ENCODE measurements around the gene GNB1. TPM values are rescaled to one million over a fixed set of nuclear protein-coding genes. Genes with fewer than 3 reads are reported as not detected.
"Not testable (repeated sequence)": the region's sequence is repeated elsewhere in the genome, so short reads cannot be mapped to it uniquely, and the experiment has no call there.

The GNB1 gene
- total RNA-seq (2014; rRNA removed; shearing (Covaris generic); ENCODE audit: low replicate concordance): 282 and 362 TPM in 2 replicates

DNA sequence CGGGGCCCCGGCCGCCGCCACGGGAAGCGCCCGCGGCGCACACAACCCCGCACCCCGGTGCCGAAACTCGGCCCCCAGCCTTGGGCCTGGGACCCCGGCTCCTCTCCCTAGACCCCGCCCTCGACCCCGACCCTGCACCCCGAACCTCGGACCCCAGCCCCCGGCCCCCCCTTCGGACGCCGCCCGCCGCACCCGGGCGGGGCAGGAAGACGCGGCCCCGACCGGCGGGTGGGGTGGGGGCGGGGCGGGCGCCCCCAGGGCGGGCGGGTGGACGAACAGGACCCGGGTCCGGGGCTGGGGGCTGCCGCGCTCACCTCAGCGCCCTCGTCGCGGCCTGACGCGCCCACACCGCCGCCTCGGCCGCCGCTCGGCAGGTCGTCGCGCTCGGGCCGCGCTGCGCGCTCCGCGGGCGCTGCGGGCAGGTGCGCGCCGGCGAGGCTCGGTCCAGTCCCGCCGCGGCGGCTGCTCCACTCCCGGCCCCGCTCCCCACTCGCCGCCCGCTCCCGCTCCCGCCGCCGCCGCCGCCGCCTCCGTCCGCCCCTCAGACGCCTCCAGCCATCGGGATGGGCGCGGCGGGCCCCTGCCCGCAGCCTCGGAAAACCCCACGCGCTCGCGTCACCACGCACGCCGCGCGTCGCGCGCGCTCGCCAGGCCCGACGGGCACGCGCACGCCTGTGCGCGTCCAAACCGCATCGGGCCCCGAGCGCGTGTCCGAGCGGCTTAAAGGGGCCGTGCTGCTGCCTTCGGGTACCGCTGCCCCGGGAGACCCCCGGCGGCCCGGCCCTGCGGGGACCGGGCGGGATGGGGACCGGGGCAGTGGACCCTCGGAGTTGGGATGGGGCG is at the start of gene GNB1:
Gene GNB1, minus strand, starts transcription at position 582 of the 843 bp plus-strand sequence. CDS start 65,634 bp downstream, outside the sequence.
- peak; percentile 88 for DNase-seq (ENCODE audit: low read depth)
- in situ Hi-C loops (cut with HindIII; ENCODE audit: low pct_unique_long_range_greater_than_20kb, low sequenced_read_pairs): no loop called here

DNA sequence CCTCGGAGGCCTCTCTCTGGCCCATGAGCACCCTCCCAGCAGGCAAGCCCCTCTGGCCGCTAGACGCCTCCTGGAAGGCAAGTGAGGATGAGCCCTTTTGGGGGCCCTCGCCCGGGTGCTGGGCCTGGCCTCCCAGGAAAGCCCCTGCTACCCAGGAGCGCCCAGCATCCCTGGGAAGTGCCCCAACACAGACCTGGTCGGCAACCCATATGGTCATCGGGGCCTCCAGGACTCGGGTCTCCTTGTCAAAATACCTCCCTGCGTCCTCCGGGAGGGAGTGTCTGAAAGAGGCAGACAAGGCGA is 49.2 kb upstream of the GNB1 start:
- in situ Hi-C loops (cut with HindIII; ENCODE audit: low pct_unique_long_range_greater_than_20kb, low sequenced_read_pairs): no loop called here
- DNase-seq (ENCODE audit: low read depth): no peak

DNA sequence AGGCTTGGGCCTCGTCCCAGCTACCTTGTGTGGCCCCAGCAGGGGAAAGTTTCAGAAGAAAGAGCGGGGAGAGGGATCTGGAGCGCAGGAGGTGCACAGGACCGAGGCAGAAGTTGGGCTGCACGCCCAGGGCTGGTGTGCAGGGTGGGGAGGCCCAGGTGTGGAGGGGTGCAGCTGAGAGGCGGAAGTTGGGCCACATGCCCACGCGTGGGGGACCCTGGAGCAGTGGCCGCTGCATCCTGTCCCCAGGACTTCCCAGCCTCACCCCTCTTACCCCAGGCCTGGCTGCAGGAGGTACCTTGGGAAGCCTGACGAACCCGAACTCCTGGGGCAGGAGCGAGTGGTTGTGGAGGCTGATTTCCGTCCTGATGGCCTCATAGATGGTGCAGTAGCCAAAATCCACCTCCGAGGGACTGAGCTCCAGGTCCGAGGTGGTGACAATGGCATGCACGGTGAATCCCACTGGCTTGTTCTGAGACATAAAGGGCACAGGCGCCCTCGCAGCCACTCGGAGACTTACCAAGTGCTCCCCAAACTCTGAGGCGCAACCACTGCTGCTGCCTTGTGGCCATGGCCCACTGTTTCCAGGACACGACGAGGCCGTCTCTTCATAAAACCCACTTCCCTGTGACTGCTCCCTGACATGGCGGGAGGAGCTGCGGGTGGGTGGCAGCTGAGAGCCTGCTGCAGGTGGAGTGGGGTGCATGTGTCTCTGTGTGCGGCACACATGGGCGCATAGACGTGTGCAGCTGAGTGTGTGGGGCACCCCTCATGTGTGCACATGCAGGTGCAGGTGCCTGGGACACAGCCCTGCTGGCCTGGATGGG is 48.6 kb upstream of the GNB1 start:
- no peak for DNase-seq (ENCODE audit: low read depth)
- in situ Hi-C loops (cut with HindIII; ENCODE audit: low pct_unique_long_range_greater_than_20kb, low sequenced_read_pairs): no loop called here

DNA sequence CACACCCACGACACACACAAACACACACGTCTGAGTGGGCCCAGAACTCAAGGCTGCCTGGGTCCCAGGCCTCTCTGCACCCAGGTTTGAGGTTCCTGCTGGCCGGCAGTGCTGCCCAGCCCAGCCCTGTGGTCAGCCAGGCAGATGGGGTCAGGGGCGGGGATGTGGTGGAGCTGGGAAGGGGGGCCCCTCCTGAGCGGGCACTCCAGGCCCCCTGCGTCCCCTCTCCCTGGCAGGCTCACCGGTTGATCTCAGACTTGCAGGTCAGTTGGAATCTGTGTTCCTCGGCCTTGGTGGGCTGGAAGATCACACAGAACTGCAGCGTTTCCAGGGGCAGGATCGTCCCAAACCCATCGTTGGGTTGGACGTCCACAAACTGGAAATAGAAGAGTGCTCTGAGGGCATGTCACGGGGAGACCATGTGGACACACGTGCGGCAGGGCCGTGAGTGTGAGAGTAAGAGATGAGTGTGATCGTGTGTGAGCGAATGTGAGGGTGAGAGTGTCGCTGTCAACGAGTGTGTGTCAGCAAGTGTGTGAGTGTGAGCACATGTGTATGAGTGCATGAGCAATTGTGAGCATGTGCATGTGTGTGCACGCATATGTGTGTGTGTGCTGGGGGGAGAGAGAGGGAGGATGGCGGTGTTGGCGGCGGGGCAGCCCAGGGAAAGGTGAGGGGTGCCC is 47.9 kb upstream of the GNB1 start:
- in situ Hi-C loops (cut with HindIII; ENCODE audit: low pct_unique_long_range_greater_than_20kb, low sequenced_read_pairs): no loop called here
- DNase-seq (ENCODE audit: low read depth): no peak

DNA sequence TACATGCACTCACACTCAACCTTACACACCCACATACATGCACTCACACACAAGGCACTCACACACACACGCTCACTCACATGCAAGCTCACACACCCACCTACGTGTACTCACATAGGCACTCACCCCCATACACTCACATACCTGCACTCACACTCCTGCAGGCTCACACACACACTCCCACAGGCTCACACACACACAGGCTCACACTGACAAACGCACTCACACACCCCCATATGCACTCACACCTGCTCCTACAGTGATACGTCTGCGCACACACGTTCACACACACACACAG is 47.3 kb upstream of the GNB1 start:
- DNase-seq (ENCODE audit: low read depth): no peak
- in situ Hi-C loops (cut with HindIII; ENCODE audit: low pct_unique_long_range_greater_than_20kb, low sequenced_read_pairs): no loop called here

DNA sequence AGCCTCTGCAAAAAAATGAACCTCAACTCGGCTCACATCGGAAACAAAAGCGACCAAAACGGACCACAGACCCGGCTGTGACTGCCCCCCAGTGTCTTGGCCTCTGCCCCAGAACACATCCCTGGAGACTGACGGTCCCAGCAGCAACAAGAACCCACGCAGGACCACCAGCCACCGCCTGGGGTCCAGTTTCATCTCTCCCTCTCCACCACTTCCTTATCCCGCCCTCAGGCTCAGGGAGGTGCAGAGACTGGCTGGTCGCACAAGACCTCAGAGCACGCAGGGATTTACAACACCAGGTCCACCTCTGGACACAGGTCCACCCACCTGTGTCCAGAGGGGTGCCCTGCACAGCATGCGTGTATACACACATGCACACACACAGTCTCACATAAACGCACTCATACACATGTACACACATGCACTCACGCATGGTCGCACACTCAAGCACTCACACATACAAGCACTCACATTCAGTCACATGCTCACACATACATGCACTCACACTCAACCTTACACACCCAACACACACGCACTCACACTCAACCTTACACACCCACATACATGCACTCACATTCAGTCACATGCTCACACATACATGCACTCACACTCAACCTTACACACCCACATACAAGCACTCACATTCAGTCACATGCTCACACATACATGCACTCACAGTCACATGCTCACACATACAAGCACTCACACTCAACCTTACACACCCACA is 46.8 kb upstream of the GNB1 start:
- DNase-seq (ENCODE audit: low read depth): no peak
- in situ Hi-C loops (cut with HindIII; ENCODE audit: low pct_unique_long_range_greater_than_20kb, low sequenced_read_pairs): no loop called here

DNA sequence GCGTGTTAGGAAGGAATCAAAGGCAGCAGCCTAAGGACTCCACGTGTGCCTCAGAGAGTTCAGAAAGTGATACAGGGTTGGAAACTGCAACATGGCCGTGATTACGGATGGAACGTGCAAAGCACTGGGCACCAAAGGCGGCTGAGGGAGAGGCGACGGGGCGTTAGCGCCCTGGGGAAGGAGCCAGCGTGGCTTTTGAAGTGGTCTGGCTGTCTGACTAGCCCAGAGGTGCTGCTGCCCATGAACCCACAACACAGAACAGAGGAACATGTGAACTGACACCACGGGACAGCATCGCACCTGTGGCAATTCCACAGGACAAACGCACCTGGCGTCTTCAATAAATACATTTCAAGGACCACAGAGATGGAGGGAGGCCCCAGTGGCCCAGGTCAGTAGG is 46.2 kb upstream of the GNB1 start:
- in situ Hi-C loops (cut with HindIII; ENCODE audit: low pct_unique_long_range_greater_than_20kb, low sequenced_read_pairs): no loop called here

DNA sequence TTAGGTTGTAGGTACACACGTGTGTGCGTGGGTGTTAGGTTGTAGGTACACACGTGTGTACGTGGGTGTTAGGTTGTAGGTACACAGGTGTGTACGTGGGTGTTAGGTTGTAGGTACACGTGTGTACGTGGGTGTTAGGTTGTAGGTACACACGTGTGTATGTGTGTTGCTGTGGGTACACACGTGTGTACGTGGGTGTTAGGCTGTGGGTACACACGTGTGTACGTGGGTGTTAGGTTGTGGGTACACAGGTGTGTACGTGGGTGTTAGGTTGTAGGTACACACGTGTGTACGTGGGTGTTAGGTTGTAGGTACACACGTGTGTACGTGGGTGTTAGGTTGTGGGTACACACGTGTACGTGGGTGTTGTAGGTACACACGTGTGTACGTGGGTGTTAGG is 44.0 kb upstream of the GNB1 start:
- in situ Hi-C loops (cut with HindIII; ENCODE audit: low pct_unique_long_range_greater_than_20kb, low sequenced_read_pairs); DNase-seq (ENCODE audit: low read depth): not testable (repeated sequence)

More for the DNA sequence above, 46.2 kb upstream of the GNB1 start:
- no peak for DNase-seq (ENCODE audit: low read depth)

DNA sequence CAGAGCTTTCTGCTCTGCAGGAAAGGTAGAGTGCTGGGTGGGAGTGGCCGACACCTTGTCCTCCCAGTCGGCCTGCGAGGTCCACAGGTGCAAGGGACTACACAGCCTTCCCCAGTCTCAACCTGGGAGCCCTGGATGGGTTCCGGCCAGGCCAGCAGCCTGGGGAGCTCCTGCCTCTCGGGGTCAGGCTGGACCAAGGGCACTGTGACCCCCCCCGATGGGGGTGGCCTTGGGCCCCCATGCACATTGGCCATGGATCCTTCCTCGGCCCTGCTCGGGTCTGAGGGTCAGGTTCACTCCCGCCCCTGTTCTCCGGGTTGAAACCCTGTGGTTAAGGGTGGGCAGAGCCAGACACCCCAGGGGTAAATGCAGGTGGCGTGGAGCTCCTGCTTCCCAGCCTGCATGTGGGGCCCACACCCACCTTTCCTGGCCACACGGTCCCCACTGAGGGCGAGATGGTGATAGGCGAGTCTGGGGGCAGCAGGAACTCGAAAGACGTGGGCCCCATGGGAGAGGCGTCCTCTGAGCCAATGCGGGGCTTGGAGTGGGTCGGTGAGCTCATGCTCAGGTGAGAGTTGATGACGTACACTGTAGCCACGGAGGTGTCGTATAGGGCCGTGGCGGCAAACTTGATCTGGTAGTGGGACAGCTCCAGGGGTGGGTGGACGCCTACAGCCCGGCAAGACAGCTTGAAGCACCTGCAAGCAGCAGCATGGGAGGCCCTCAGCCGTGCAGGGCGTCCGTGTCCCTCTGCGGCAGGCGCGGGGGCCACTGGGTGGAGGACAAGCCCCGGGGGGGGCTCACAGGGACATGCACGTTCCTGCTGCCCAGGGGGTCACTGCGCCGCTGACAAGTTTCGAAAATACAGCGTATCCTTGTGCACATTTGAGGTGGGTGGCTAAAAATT is 39.0 kb upstream of the GNB1 start:
- in situ Hi-C loops (cut with HindIII; ENCODE audit: low pct_unique_long_range_greater_than_20kb, low sequenced_read_pairs): no loop called here
- DNase-seq (ENCODE audit: low read depth): no peak

DNA sequence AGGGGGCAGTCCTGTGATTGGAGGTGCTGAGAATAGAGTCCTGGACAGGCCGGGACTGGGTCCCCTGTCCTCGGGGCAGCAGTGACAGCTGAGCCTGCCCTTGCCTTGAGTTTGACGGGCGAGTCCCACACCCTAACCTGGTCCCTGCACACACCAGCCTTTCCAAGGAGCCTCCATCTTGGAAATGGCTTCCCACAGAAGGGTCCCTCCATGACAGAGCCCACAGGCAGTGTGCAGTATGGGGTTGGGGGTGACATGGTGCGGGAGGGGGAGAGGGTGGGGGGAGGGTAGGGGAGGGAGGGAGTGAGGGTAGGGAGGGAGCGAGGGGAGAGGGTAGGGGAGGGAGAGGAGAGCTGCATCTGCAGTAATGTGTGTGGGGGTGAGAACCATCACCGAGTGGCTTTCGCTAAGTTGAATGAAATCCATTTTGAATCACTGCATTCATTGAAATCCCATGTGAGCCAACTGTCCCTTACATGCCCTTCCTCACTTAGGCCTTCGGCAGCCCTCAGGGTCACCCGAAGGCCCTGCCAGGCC is 38.3 kb upstream of the GNB1 start:
- in situ Hi-C loops (cut with HindIII; ENCODE audit: low pct_unique_long_range_greater_than_20kb, low sequenced_read_pairs): no loop called here
- DNase-seq (ENCODE audit: low read depth): no peak

DNA sequence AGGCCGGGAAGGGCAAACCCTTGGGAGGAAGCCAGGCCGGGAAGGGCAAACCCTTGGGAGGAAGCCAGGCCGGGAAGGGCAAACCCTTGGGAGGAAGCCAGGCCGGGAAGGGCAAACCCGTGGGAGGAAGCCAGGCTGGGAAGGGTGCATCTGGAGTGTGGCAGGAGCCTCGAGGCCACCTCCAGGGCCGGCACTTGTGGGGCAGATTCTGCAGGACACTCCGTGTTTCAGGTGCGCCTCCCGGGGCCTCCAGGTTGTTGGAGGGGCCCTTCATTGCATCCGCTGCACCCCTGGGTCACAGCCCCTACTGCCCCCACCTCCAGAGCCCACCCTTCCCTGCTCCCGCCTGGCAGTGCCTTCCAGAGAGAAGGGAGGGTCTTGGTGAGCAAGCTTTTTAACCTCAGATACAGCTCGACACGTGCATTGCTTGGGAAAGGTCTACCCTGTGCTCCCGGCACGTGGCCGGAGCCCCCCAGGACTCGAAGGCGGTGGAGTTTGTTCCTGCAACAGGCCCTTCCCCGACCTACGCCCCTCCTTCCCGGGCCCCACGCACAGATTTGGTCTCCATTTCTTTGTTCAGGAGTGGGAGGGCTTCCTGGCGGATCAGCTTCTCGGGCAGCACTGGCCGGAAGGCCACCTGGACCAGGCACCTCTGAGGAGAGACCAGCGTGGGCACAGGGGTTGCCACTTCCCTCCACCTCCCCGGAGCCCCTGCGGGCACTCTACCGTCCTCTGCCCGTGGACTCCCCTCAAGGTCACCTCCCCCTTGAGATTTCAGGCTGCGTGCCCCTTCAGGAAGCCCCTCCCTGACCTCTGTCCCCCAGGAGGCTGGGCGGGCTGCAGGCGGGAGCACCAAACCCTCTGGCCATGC is 37.6 kb upstream of the GNB1 start:
- DNase-seq (ENCODE audit: low read depth): no peak
- in situ Hi-C loops (cut with HindIII; ENCODE audit: low pct_unique_long_range_greater_than_20kb, low sequenced_read_pairs): no loop called here

DNA sequence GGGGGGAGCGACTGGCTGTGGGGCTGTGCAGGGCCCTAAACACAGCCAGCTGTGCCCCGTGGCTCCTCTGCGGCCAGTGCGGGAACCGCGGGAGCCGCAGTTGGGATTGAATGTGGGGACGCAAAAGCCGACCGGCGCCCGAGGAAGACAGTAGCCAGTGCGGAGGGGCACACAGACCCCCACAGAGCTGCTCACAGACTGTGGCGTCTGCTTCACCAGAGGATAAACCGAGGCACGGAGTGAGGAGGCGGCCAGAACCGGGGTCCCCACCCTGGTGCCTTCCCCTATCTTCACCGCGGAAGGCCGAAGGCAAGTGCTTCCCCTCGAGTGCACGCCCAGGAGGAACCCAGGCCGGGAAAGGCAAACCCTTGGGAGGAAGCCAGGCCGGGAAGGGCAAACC is 36.9 kb upstream of the GNB1 start:
- in situ Hi-C loops (cut with HindIII; ENCODE audit: low pct_unique_long_range_greater_than_20kb, low sequenced_read_pairs): no loop called here

DNA sequence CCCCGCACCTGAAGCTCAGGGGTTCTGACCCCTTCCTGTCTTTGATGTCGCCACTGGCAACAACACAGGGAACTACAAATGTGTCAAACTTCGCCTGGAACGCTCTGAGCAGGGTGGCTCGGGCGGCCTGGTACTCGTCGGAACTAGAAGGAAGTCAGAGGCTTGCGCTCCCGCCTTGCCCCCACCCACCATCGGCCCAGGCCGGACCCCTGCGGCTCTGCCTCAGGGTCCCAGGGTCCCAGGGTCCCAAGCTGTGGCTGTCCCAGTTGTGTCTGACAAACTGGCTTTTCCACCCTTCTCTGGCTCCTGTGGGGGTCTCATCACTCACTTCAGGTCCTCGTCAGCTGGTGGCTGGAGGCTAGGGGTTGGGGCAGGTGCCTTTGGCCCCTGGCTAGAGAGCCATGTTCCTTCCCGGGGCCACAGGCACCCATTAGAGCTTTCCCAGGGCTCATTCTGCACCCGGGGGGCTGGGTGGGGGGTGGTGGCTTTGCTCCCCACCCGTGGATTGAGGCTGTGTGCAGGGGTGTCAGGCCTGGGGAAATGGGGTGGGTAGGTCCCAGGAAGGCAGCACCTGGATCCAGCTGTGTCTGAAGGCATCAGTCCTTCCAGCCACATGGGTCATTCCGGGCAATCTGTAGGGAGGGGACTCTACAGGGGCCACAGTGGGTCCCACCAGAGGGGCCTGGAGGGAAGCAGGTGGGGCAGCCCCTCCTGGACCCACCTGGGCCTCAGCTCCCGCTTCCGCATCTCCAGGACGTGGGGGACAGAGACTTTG is 36.2 kb upstream of the GNB1 start:
- no peak for DNase-seq (ENCODE audit: low read depth)
- in situ Hi-C loops (cut with HindIII; ENCODE audit: low pct_unique_long_range_greater_than_20kb, low sequenced_read_pairs): no loop called here

More for the DNA sequence above, 36.9 kb upstream of the GNB1 start:
- no peak for DNase-seq (ENCODE audit: low read depth)

DNA sequence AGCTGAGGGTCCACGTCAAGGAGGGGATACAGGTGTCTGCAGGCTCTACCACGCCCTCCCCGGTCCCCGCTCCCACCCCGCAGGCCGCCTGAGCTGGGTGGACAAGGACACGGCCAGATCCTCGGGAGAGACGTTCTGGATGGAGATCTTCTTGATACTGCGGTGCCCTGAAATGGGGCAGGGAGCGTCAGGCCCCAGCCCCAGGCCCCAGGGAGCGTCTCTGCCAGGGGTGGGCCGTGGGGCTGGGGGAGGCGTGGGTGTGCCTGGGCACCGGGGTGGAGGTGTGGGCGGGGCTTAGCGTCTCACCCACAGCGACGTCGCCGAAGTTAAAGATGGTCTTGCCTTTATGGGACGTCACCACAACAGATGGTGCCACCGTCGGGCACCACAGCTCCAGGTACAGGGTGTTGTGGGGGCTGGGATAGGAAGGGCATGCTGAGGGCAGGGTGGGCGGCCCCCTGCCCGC is 35.5 kb upstream of the GNB1 start:
- in situ Hi-C loops (cut with HindIII; ENCODE audit: low pct_unique_long_range_greater_than_20kb, low sequenced_read_pairs): no loop called here
- DNase-seq (ENCODE audit: low read depth): no peak

DNA sequence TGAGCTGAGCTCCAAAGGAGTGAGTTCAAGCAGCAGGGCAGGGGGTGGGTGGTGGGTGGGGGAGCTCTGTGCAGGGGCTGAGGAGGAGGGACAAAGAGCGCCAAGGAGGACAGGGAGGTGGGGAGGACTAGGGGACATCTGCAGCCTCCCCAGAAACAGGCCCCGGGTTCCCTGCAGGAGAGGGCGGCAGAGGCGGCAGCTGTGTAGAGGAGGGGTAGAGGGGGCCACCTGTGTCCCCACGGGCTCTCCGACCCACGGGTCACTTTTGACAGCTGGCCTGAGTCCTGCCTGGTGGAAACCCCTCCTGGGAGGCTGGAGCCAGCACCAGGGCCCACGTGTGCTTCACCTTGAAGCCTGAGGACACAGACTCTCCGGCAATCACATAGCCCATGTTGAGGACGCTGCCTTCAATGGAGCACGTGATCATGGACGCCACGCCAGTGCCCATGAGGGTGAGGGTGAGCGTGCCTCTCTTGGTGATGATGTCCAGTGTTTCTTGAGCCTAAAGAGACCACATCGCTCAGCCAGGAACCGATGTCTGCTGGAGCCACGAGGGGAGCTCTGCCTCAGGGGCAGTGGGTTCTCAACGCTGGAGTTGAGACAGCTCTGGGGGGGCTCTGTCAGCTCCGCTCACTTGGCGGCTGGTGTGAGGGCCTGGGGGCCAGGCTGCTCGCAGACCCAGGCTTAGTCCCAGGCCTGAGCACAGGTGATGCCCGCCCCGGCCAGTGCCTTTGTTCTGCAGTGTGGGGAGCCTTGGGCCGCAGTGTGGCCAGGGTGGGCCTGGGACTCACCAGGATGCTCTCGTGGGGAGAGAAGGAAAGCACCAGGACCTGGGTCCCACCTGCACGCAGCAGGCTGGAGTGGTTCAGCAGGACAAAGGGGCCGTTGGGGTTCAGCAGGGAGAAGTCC is 34.8 kb upstream of the GNB1 start:
- in situ Hi-C loops (cut with HindIII; ENCODE audit: low pct_unique_long_range_greater_than_20kb, low sequenced_read_pairs): no loop called here

More for the DNA sequence above, 34.8 kb upstream of the GNB1 start:
- DNase-seq (ENCODE audit: low read depth): no peak

Data from Caki2 (cell line).